GM13976 (cell line): Measurements from ENCODE around the gene ITGA11.

Experiments
- DNase-seq: peaks from one replicate; pipeline ENCODE4 v3.0.0; 2012; ENCODE audit warnings: low spot score
- CTCF ChIP-seq: IDR thresholded peaks from 2 replicates; pipeline ENCODE4 v1.5.1; 2012; ENCODE audit warnings: borderline replicate concordance, mild to moderate bottlenecking; ENCODE audit not compliant: insufficient read depth; ENCODE audit errors: extremely low read depth, missing control alignments, control extremely low read depth
- in situ Hi-C: fragments of 300-500 bp; cut with MboI; formaldehyde crosslinking; loops from one replicate; pipeline ENCODE4 v1.12.0; 2022; ENCODE audit warnings: low sequenced_read_pairs, mixed read lengths, inconsistent platforms; ENCODE audit not compliant: unreplicated experiment

Gene ITGA11

GRCh38 chr15:68271854-68272471 lies 160.0 kb downstream of the ITGA11 start:
- in situ Hi-C loops: no loop called here
- no peak for TF ChIP-seq CTCF
- no peak for DNase-seq

GRCh38 chr15:68268405-68268804 lies 163.6 kb downstream of the ITGA11 start:
- TF ChIP-seq CTCF: no peak
- in situ Hi-C loops: no loop called here
- DNase-seq: no peak

- in situ Hi-C loops: no loop called here
Observed at GRCh38 chr15:68265674-68266073, 166.3 kb downstream of the ITGA11 start.

GRCh38 chr15:68265081-68265480 lies 166.9 kb downstream of the ITGA11 start:
- in situ Hi-C loops: no loop called here
- DNase-seq: no peak
- TF ChIP-seq CTCF: no peak

More at GRCh38 chr15:68265674-68266073, 166.3 kb downstream of the ITGA11 start:
- DNase-seq: no peak
- TF ChIP-seq CTCF: no peak

GRCh38 chr15:68264282-68264681 lies 167.7 kb downstream of the ITGA11 start:
- no peak for TF ChIP-seq CTCF
- in situ Hi-C loops: no loop called here
- no peak for DNase-seq

- in situ Hi-C loops: no loop called here
- no peak for TF ChIP-seq CTCF
- DNase-seq: no peak
Observed at GRCh38 chr15:68262514-68263356, 169.2 kb downstream of the ITGA11 start.

GRCh38 chr15:68261980-68262379 lies 170.0 kb downstream of the ITGA11 start:
- TF ChIP-seq CTCF: no peak
- in situ Hi-C loops: no loop called here
- DNase-seq: no peak
